LNCAP (cell line): ENCODE measurements around the gene TRABD2B.

Experiments used
- CTCF ChIP-seq: fragments of 450-650 bp; IDR thresholded peaks from 2 replicates; pipeline ENCODE4 v1.5.1; 2017; ENCODE audit warnings: mild to moderate bottlenecking

Gene TRABD2B

GRCh38 chr1:47898133-47898845 lies 98.9 kb downstream of the TRABD2B start:
- TF ChIP-seq CTCF = no peak

- TF ChIP-seq CTCF = no peak
Measured at GRCh38 chr1:47895279-47896125, 101.7 kb downstream of the TRABD2B start.

- no peak for TF ChIP-seq CTCF
Measured at GRCh38 chr1:47894410-47895278, 102.5 kb downstream of the TRABD2B start.

- no peak for TF ChIP-seq CTCF
Measured at GRCh38 chr1:47893412-47893811, 103.8 kb downstream of the TRABD2B start.

- no peak for TF ChIP-seq CTCF
Measured at GRCh38 chr1:47890779-47891178, 106.4 kb downstream of the TRABD2B start.

DNA sequence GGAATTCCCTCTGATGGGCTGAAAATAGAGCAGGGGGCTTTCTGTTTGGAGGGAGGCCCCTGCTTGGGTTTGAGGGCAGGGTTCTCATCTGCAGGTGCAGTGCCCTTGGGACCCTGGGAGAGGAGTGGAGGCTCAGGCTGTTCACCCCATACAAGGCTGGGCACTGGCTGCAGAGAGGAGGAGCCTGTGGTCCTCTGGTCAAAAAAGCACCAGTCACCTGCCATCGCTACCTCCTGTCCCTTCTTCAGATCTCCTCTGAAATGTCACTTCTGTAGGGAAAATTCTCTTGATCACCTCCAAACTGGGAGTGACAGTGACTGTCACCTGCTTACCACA lies 108.9 kb downstream of the TRABD2B start:
- TF ChIP-seq CTCF = no peak

- no peak for TF ChIP-seq CTCF
Measured at GRCh38 chr1:47887475-47888293, 109.5 kb downstream of the TRABD2B start.
